Measurements from ENCODE around the gene COLQ.

The COLQ gene

GRCh38 chr3:15453501-15453900, 68.0 kb downstream of the COLQ start:
- DNase-seq = no peak

GRCh38 chr3:15452961-15453360, 68.5 kb downstream of the COLQ start:
- no peak for DNase-seq

GRCh38 chr3:15452156-15452555, 69.3 kb downstream of the COLQ start:
- DNase-seq = no peak

- no peak for DNase-seq
Measured at GRCh38 chr3:15451216-15452113, 70.0 kb downstream of the COLQ start.

GRCh38 chr3:15450438-15451215, 70.9 kb downstream of the COLQ start:
- DNase-seq = no peak

- DNase-seq = no peak
Measured at GRCh38 chr3:15449489-15450224, 71.8 kb downstream of the COLQ start.

- no peak for DNase-seq
Measured at GRCh38 chr3:15443826-15444524, 77.5 kb downstream of the COLQ start.

- no peak for DNase-seq
Measured at GRCh38 chr3:15440891-15441290, 80.6 kb downstream of the COLQ start.

GRCh38 chr3:15439476-15439875, 82.0 kb downstream of the COLQ start:
- no peak for DNase-seq

GRCh38 chr3:15438983-15439382, 82.5 kb downstream of the COLQ start:
- DNase-seq = no peak

GRCh38 chr3:15436246-15436645, 85.3 kb downstream of the COLQ start:
- DNase-seq = no peak

GRCh38 chr3:15434756-15435155, 86.8 kb downstream of the COLQ start:
- DNase-seq = no peak

GRCh38 chr3:15433531-15433930, 88.0 kb downstream of the COLQ start:
- no peak for DNase-seq

- DNase-seq = no peak
Measured at GRCh38 chr3:15431256-15431837, 90.2 kb downstream of the COLQ start.

- DNase-seq = no peak
Measured at GRCh38 chr3:15430624-15431023, 90.9 kb downstream of the COLQ start.

GRCh38 chr3:15429080-15429479, 92.4 kb downstream of the COLQ start:
- no peak for DNase-seq

- no peak for DNase-seq
Measured at GRCh38 chr3:15428539-15428938, 93.0 kb downstream of the COLQ start.

GRCh38 chr3:15427981-15428380, 93.5 kb downstream of the COLQ start:
- DNase-seq = no peak

- peak; percentile 55 for DNase-seq
Measured at GRCh38 chr3:15427182-15427880, 94.2 kb downstream of the COLQ start, which contains the start of the genes EAF1 and METTL6. TSS of gene EAF1 (plus strand) at chr3:15427598. CDS start at chr3:15427780, 182 bp downstream. TSS of gene METTL6 (minus strand) at chr3:15427544. CDS start at chr3:15426511, 1,033 bp downstream.

GRCh38 chr3:15426579-15427118, 94.9 kb downstream of the COLQ start:
- no peak for DNase-seq

GRCh38 chr3:15420871-15421270, 100.6 kb downstream of the COLQ start:
- DNase-seq = no peak
